ENCODE measurements around the gene TTF1.

Gene TTF1, protein sequence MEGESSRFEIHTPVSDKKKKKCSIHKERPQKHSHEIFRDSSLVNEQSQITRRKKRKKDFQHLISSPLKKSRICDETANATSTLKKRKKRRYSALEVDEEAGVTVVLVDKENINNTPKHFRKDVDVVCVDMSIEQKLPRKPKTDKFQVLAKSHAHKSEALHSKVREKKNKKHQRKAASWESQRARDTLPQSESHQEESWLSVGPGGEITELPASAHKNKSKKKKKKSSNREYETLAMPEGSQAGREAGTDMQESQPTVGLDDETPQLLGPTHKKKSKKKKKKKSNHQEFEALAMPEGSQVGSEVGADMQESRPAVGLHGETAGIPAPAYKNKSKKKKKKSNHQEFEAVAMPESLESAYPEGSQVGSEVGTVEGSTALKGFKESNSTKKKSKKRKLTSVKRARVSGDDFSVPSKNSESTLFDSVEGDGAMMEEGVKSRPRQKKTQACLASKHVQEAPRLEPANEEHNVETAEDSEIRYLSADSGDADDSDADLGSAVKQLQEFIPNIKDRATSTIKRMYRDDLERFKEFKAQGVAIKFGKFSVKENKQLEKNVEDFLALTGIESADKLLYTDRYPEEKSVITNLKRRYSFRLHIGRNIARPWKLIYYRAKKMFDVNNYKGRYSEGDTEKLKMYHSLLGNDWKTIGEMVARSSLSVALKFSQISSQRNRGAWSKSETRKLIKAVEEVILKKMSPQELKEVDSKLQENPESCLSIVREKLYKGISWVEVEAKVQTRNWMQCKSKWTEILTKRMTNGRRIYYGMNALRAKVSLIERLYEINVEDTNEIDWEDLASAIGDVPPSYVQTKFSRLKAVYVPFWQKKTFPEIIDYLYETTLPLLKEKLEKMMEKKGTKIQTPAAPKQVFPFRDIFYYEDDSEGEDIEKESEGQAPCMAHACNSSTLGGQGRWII

DNA sequence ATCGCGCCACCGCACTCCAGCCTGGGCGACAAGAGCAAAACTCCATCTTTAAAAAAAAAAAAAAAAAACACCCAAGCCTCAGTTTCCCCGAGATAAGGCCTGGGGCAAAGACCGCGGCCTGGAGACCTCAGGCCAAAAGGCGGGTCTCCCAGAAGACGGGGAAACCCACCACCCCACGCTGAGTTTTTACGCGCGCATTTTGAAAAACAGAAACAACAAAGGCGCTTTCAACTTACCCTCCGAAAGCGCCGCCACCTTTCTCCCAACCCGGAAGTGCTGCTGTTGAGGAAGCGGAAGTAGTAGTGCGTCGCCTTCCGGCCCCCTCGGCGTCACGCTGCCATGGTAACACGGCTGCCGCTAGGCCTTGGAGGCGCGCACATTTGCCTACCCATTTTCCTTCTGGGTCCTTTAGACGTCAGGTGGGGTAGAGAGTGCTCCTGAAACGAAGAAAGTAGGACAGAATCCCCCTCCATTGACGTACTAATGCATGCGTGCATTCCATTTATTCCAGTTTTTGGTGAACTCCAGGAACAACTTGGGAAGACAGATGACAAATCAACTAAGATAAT, at the start of gene TTF1:
Gene TTF1 (minus strand): TSS at position 287 of the 569 bp plus-strand sequence. CDS start 4,019 bp downstream, outside the sequence.
- DNase-seq (ENCODE audit: low read depth) = peak; percentile 87

DNA sequence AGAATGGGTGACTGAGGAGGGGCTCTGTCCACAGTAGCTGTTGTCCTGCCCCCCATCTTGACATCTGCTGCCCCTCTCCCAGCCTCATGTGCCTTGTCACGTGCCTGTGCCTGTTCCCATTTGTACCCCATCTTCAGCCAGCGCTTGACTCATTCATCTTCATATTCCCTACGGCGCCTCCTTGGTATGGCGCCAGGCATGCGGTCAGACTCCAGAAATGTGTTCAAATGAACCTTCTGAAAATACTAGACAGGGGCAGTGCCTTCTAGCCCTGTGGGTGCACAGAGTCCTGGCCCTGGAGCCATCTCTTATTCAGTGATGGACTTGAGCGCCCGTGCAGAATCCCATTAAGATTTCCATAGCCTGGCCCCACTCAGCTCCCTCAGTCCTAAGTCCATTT, 49.6 kb upstream of the TTF1 start:
- no peak for DNase-seq (ENCODE audit: low read depth)

DNA sequence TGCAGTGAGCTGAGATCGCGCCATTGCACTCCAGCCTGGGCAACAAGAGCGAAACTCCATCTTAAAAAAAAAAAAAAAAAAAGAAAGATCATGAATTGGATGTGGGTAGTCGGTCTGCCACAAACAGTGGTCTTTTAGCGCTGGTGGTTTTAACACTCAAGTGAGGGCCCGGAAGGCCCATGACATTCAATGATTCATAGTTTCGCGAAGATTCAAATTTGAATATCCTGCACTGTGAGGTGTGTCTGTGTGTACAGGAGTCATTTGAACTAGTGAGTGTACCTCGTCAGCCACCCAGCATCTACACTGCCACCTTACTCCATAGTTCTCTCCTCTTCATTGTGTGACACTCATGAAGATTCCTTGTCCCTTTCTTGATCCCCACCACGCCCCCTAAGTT, 44.6 kb upstream of the TTF1 start:
- peak; percentile 7 for DNase-seq (ENCODE audit: low read depth)

DNA sequence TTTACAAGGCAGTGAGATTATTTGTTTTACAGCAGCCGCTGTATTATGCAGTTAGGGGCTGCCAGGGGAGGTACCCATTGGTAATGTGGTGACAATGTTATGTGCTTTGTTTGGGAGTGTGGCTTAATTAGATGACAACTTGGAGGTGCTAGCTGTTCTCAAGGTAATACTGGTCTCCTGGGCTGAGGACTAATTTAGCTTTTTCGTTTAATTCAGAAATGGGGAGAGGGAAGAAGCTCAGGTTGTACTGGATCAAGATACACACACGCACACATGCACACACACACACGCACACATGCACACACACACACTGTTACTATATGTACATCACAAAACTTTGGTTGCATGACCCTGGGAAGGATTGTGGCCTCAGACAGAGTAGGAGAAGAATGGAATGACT, 41.3 kb upstream of the TTF1 start:
- no peak for DNase-seq (ENCODE audit: low read depth)

DNA sequence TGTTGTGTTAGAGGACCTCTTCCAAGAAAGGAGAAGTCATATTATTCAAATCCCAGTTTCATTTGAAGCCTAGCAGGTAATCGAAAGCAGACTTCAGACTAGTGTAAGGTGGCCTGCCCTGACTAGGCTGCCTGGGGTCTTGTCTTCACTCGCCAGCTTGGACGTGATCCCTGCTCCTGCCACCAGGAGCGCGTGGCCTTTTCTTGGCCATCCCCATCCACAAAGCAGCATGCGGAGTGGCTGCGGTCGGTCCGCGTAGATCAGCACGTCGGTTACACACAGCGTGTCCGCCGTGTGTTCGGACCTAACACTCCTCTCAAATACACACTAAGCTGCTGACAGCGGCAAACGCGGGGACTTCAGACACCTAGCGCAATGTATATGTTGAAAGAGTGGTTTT, 40.7 kb upstream of the TTF1 start:
- no peak for DNase-seq (ENCODE audit: low read depth)

DNA sequence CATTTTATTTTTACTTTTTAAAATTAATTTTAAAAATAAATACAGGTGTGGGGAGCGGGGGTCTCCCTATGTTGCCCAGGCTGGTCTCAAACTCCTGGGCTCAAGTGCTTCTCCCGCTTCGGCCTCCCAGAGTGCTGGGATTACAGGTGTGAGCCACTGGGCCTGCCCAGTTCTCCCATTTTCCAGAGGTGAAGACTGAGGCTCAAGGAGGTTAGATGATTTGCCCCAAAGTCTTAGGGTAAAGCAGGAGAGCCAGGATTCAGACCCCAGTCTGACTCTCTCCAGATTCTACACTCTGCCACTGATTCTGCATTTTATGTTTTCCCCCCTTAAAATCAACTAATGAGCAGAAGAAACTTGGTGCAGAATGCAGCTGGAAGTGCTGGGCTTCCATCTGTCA, 40.2 kb upstream of the TTF1 start:
- DNase-seq (ENCODE audit: low read depth) = no peak

DNA sequence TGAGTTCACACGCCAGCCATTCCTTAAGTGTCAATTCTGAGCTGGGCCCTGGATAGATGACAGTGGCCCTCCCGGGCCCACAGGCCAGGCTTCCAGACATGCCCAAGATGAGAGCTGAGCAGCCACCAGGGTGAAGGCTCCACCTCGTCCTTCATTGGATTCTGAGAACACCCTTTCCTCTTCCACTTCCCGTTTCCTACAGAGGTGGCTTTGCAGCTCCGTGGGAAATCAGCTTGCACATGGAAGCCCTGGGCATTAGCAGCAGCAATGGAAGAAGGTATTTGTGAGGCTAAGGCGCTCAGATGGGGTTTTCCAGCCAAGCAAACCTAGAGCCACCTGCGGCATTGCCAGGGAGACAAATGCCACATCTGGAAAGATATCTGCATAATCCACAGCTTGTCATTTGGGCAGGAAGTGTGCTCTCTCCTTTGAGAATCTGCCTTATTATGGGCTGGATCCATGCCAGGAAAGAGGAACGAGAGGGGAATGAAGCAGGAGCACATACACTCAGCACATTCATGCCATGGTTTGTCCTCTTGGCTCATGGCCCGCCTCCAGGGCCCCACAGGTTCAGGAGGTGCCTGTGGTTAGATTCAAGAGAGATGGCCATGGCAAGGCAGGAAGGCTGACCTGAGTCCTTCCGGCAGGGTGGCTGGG, 37.4 kb upstream of the TTF1 start:
- no peak for DNase-seq (ENCODE audit: low read depth)

DNA sequence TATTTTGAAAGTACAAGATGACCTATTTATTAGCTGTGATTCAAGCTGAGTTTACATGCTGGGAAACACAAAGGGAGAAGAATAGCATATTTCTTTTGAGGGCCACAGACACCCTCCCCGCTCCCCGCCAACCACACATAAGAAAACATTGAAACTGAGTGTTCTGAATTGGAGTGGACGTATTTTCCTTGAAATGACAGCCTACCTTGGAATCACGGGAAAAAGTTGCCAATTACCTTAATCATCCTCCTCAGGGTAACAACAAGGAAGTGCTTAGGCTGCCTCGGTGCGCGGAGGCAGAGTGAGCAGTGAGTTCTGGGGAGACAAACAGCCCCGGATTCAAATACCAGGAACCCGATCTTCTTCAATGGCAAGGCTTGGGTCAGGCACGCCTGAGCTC, 34.8 kb upstream of the TTF1 start:
- DNase-seq (ENCODE audit: low read depth) = no peak

DNA sequence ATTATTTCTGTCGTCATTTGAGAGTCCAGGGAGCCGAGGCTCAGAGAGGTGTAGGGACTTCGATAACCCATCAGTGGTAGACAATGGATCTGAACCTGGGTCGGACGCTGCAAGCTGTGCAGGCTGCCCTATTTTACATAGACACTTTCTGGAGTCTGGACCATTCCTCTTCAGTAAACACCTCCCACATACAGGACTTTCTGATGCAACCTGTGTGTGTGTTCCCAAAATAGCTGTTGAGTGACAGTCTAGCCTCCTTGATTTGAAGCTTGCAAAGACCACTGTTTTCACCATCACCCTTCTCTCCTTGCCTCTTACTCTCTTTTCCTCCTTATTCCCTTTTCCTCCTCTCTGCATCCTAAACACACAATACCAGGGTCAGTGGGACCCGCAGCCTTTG, 34.1 kb upstream of the TTF1 start:
- DNase-seq (ENCODE audit: low read depth) = no peak

DNA sequence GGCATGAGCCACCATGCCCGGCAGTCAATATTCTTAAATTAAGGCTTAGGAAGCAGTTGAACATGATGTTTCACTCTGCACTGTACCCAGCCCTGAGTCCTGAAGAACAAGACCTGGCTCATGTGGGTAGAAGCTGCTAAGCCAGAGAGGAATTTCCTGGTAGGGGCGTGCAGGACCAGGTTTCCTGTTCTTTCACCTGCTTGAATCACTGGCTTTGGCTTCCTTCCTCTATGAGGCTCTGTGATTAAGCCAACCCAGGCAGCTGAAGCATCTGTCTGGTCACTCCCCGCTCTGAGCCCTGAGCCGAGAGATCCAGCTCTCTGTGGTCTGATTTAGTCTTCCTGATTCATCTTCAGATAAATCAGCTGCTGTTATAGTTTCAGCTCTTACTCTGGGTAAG, 32.5 kb upstream of the TTF1 start:
- DNase-seq (ENCODE audit: low read depth) = no peak

DNA sequence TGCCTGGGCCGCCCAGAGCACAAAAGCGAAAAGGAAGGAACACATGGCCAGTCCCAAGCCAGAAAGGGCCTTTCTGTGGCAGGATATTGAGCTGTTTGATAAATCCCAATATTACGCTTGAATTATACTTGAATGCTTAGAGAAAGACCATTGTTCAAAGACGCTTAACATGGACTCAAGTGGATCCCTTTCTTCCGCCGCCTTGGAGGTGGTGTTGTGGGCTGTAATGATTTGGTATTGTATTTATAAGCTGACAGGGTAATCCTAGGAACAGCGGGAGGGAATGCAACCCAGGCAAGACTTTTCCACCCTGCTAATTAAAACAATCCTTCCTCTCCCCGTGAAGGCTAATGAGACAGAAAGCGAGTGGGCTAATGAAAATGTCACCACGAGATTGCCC, 28.2 kb upstream of the TTF1 start:
- no peak for DNase-seq (ENCODE audit: low read depth)

DNA sequence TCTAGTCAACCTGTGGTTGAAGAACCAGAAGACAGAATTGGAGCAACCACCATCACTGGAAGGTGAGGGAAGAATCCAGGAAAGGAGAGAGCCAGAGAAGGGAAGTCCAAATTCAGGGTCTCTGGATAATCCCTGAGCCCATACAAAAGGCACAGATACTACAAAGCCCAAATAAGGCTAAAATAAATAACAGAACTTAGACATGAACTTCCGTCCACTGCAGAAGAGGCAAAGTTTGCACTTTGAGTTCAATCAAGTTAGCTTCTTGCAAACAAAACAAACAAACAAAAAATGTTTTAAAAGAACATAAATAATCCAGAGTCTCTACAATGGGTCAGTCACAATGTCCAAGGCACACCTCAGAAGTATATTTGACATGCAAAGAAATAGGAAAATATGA, 24.4 kb upstream of the TTF1 start:
- DNase-seq (ENCODE audit: low read depth) = no peak

DNA sequence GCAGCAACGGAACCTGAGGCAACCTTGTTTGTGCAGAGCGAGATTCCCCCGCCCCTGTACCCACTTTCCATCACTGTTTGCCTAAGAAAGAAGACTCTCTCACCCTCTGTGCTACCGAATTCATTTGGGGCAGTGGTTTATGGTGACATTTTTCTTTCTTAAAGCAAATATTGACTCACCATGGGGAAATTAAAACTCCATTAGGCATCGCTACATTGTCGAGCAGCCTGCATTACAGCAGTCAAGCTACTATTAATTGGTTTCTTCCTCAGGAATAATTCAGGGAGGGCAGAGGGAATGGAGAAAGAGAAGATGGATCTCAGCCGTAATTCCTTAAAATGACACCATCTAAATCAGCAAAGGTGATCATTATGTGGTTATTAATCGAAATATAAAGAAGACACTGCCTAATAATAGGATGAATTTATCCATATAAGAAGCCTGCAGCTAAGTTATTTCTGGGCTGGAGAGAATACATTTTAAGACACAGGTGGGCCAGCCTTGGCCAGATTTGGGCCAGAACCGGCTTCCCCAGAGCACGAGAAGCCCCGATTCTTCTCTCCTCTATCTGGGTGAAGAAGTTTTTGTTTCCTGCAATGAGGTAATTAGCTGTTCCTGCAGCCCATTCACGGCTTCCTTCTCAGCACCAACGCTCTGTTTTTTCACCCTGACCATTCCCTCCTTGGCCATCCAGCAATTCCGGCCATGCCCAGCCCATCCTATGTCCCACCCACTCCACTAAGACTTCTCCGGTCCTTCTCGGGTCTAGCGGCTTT, 20.2 kb upstream of the TTF1 start:
- no peak for DNase-seq (ENCODE audit: low read depth)

DNA sequence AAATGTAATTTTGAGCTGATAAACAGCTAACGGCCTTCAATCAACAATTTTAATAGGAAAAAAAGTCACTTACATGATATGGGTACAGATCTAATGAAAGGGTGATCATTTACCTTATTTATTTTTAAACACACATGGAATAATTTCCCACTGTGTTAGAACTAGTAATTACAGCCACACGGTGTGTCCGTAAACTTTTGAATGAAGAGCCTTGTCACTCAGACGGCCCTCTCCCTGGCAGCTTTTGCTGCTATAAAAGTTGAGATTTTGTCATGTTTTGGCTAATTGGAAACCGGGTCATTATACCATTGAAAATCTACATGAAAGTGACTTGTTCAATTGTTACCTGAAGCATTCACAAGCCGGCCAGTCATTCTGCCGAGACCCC, 19.0 kb upstream of the TTF1 start:
- no peak for DNase-seq (ENCODE audit: low read depth)

DNA sequence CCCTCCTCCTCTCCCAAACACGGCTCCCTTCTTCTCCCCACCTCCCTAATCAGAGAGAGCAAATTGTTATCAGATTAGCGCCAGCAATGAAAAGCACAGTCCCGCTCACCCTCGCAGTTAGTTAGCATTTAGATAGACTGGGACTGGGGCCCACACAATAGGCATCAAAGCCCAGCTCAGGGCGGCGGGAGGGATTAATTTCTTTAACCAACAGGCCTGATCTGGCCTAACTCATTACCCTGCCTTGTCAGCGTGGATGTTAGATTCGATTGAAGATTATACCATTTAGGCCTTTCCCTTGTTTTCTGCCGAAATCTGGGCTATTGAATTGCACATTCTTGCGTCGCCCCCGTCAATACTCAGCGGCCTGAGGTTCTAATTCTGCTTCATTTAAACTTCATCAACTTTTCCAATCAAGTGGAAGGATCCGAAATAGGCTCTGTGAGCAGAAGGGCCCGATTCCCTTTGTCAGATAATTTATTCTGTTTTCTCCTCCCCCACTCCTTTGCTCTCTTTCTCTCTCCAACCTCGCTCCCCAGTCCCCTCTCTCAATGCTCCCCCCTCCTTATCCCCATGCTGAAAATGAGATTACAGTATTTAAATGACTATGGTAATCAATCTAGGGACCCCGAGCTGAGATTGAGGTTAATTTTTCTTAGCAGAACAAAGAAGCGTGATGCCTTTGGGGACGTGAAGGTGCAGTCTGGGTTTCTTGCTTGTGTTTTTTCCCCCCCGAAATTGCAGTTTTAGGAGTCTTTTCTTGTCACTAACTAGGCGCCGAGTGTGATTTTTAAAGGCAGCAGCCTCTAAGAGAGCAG, 18.4 kb upstream of the TTF1 start:
- no peak for DNase-seq (ENCODE audit: low read depth)

DNA sequence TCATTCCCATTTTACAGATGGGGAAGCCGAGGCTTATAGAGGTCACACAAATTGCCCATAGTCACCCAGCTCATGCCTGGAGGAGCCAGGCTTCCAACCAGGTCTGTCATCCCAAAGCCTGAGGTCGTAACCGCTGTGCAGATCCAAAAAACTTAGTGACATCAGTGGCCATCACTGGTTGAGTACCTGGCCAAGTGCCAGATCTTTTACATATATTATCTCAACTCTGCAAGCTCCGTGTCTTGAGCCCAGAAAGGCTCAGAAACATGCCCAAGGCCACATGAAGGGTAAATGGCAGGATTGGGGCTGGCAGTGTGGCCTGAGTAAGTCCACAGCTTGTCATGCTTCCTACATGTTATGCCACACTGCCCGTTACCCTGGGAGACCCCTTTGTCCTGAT, 16.9 kb upstream of the TTF1 start:
- no peak for DNase-seq (ENCODE audit: low read depth)

DNA sequence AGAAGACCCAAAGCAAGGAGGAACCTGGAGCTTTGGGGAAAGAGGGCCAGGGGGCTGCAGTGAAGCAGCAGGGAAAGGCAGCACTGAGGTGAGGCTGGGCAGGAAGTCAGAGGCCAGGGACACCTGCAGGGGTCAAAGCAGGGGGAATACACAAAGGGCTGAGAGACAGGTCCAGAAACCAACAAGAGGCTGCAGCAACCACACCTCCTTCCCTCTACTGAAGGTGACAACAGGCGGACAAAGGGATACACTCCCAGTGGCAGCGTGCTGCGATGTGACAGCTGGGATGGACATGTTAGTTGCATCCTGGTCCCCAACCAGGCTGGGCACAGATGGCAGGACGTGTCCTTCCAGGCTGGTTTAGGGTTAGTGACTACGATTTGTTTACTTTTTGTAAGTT, 15.9 kb upstream of the TTF1 start:
- DNase-seq (ENCODE audit: low read depth) = no peak

DNA sequence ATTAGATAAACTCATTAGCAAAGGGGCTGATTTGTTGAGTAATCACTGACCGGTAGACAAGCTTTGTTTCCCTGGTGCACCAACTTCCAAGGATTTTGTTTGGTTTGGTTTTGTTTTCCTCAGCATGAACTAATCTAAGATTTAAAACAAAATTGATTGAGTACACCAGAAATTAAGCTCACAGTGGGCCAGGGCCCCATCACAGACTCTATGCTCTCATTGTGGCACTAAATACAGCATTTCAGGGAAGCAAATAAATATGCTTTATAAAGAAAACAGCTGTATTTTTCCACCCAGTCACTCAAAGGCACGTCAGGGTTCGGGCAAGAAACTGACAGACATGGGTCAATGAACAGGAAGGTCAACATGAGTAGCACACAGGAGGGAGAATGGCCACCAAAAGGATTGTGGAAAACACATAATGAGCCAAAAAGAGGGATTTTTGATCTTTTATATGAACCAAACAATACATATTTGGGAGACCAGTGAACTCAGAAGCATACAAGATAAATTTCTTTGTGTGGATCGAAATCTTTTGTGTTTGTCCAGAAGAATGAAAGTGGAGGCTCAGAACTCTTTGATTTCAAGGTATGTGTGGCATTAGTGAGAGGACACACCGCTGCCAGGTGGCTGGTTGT, 12.2 kb upstream of the TTF1 start:
- DNase-seq (ENCODE audit: low read depth) = no peak

DNA sequence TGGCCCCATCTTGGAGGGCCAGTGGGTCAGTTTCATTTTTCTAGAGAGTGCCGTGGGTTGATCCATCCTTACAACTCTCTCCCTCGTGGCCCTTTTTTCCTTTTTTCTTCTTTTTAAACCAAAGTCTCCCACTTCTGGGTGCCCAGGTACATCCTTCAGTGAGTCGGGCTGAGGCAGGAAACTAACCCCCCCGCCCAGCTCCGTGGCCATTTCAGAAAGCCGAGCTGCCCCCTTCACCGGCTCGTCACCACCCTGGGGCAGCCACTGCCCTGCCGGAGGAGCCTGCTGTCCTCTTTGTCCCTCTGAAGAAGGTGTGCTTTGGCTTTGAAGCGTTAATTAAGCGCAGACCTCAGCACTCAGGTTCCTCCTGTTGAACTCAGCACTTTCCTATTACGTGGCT, 8.5 kb upstream of the TTF1 start:
- no peak for DNase-seq (ENCODE audit: low read depth)

DNA sequence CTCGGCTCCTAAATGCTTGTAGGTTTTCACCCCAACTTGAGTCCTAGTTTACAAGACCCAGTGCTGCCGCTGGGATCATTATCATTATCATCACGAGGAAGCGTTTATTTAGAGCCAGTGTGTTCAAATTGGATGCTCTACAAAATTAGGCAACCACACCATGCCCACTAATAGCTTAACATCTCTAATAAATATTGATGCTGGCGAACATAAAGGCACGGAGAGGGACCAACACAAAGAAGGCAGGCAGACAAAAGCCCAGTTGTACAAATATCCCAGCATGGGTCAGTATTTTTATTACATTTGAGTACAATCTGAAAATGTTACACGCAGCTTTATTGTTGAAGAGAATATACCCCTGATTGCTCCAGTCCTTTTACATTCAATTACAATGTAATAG, 8.1 kb upstream of the TTF1 start:
- no peak for DNase-seq (ENCODE audit: low read depth)

Measured in stimulated activated CD8-positive, alpha-beta memory T cell treated with anti-CD3 and anti-CD28 coated beads, Interleukin-4, amount 100 ng/mL, for 24 hours (primary cell).